GM18526 (cell line): ENCODE data around the gene LDHAL6B.

ENCODE experiments used
- POLR2A ChIP-seq: IDR thresholded peaks from 3 replicates; pipeline ENCODE4 v1.6.1; 2011; ENCODE audit not compliant: insufficient read length; ENCODE audit errors: extremely low read depth

LDHAL6B gene

DNA sequence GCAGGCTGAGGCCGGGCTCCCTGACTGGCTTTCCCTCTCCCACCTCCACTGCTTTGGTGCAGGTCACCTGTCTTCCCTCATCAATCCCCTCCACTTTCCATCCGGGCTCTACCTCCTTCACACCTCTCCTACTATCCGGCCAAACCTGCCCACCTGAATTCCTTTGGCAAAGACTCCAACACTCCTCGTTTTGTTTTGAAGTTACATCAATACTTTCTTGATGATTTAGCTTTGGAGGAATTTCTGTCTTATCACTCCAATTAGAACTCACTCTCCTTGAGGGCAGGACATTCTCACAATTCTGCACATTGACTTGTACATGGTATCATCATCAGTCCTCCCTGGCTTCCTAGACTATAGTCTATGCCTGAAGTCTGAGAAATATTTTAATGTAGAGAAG, 20.4 kb downstream of the LDHAL6B start:
- no peak for TF ChIP-seq POLR2A

GRCh38 chr15:59229015-59229414, 22.4 kb downstream of the LDHAL6B start:
- TF ChIP-seq POLR2A, result no peak

- no peak for TF ChIP-seq POLR2A
Observed at GRCh38 chr15:59229453-59229852, 22.8 kb downstream of the LDHAL6B start.

DNA sequence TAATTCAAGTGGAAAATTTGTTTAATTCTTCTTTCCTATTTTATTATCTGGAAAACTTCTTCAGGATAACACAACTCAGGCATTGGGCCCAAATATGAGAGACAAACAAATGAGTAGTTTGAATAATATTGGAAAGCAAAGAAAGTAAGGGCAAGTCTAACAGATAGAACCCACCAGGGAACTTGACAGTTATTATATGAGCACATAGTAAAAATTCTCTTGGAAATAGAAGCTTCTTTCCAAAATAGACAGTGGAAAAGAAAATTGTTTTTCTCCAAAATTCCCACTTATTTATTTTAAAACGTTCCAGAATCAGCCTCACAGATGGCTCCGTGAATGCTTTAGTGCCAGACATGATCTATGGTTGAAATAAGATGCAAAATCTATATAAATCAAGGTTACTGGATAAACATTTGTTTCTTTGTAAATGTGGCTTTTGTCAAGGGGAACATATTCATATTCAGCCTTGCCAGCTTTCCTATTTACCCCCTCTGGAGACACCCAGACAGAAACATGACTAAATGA, 23.9 kb downstream of the LDHAL6B start:
- TF ChIP-seq POLR2A, result no peak

GRCh38 chr15:59232476-59232875, 25.8 kb downstream of the LDHAL6B start:
- TF ChIP-seq POLR2A, result no peak

DNA sequence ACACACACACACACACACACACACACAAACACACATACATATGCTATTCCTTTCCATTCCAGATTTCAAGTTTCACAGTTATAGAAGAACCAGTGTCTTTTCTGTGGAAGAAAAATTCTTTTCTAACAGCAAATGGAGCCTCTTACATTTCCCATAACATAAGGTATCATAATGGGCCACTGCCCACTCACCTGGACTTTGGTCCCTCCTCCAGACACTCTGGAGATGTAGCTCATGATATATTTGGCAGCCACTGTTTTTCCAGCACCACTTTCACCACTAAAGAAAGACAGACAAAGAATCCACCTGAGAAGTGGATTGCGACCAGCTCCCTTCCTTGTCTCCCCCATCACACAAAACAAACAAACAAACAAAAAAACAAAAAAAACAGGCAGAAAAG, 29.8 kb downstream of the LDHAL6B start:
- TF ChIP-seq POLR2A, result no peak

- TF ChIP-seq POLR2A, result no peak
Observed at GRCh38 chr15:59237119-59237855, 30.6 kb downstream of the LDHAL6B start.

- TF ChIP-seq POLR2A, result peak; percentile 36
Observed at GRCh38 chr15:59237924-59238331, 31.3 kb downstream of the LDHAL6B start.

- no peak for TF ChIP-seq POLR2A
Observed at GRCh38 chr15:59240036-59240435, 33.4 kb downstream of the LDHAL6B start.

GRCh38 chr15:59242649-59243048, 36.0 kb downstream of the LDHAL6B start:
- no peak for TF ChIP-seq POLR2A

DNA sequence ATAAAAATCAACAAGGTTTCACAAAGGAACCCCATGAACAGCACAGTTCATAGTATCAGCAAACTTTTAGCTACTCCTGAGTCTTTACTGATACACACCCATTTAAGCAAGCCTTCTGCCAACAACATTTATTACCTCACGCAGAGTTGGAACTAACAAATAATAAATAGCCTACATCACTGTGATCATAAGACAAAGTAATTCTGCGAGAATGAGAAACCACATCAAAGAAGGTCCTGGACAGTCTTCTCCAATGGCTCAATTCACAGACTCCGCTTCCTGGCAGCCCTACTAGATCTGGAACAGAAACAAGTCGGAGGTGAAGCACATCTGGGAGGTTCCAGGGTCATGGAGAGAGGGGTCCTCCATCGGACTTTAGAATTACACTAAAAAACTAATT, 37.0 kb downstream of the LDHAL6B start:
- no peak for TF ChIP-seq POLR2A

DNA sequence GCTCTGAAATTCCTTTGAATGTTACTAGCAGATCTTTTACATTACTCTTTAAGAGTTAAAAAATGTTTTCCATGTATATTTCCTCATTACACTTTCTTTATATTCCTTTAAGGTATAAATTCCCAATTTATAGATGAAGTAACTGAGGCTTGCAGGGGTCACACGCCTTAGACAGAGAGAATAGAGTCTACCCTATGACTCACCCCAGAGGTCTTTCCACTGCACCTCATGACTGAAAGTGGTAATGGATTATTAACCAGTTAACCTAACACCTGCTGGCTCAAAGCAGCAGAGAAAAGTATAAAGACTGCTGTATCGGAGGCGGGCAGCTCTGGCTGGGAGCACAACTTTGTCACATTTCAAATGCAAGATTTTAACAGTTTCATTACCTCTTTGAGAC, 37.7 kb downstream of the LDHAL6B start:
- TF ChIP-seq POLR2A, result no peak

GRCh38 chr15:59245559-59245958, 38.9 kb downstream of the LDHAL6B start:
- TF ChIP-seq POLR2A, result no peak

DNA sequence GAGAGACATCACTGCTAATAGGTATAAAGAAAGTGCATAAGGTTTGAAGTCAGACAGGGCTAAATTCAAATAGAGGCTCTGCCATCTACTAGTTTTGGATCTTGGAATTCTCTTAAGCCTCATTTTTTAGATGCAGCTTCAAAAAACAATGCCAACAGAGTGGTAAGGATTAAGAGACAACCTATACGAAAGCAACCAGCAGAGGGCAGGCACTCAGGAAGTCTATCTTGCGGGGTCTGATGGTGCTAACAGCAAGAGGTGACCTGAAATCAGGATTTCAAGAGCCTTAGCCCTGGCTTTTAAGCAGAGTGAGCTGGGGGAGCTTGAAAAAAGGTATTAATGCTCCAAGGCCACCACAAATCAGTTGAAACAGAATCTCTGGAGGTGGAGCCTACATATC, 40.7 kb downstream of the LDHAL6B start:
- TF ChIP-seq POLR2A, result no peak

- TF ChIP-seq POLR2A, result no peak
Observed at GRCh38 chr15:59249816-59250215, 43.2 kb downstream of the LDHAL6B start.

DNA sequence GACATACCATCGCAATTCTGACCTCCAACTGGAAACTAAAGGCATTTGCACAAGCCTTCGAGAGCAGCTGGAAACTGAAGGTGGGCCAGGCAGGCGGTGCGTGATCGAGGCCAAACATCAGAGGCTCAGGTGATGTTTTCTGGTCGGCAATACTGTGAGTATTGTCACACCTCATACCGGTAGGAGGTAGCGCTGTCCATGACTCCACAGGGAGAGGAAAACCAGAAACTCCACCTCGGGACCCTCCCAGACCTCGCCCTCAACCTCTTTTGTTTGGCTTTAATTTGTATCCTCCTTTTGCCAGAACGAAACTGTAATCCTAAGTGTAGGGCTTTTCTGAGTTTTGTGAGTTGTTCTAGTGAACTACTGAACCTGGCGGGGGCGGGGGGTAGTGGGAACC, 43.6 kb downstream of the LDHAL6B start:
- no peak for TF ChIP-seq POLR2A

DNA sequence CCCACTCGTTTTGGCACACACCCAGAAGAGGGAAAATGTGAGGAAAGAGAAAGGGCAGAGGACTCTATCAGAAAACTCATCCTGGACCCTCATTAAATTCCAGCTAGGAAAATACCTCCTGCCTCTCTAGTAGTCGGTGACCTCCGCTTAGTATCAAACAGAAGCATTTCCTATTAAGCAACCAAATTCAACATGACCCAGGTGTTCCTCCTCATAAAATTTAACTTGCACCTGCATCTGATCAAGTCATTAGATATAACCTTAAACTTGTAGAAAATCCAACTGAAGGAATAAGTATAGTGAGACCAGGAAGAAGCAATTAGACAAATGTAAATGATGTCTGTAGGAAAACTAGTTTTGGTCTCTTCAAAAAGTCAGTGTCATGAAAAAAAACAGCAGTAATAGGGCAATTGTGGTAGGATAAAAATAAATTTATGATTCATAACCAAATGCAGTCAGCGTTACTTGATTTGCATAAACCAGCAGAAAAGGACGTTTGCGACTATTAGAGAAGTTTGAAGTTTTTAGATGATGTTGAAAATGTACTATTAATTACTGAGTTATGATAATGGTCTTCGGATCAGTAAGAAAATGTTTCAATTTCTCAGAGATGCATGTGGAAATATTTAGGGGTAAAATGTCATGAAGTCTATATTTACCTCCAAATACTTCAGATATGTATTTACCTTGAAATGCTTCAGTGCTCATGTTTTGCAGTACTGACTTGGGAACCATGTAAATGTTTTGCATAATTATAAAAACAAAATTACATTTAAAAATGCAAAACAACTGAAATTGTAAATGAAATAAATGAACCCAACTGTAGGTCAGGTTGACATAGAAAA, 44.6 kb downstream of the LDHAL6B start:
- no peak for TF ChIP-seq POLR2A

DNA sequence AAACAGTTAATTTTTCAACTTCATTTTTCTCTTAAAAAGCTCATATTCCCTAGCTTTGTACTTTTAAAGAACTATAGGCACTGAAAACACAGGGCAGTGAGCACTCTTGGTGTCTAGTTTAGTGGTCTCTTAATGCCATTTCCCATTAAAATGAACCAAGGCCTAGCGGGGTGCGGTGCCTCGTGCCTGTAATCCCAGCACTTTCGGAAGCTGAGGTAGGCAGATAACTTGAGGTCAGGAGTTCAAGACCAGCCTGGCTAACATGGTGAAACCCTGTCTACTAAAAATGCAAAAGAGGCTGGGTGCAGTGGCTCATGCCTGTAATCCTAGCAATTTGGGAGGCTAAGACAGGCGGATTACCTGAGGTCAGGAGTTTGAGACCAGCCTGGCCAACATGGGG, 45.5 kb downstream of the LDHAL6B start:
- no peak for TF ChIP-seq POLR2A
